Measurements from ENCODE around the gene ADGRG6.

Gene ADGRG6

GRCh38 chr6:142350309-142350708 lies 48.5 kb downstream of the ADGRG6 start:
- no peak for DNase-seq

GRCh38 chr6:142353690-142354089 lies 51.9 kb downstream of the ADGRG6 start:
- no peak for DNase-seq

- no peak for DNase-seq
Measured at GRCh38 chr6:142354650-142355049, 52.8 kb downstream of the ADGRG6 start.

GRCh38 chr6:142355520-142356174 lies 53.8 kb downstream of the ADGRG6 start:
- DNase-seq = no peak

GRCh38 chr6:142356201-142356883 lies 54.5 kb downstream of the ADGRG6 start:
- no peak for DNase-seq

GRCh38 chr6:142356884-142357225 lies 55.0 kb downstream of the ADGRG6 start:
- no peak for DNase-seq

- no peak for DNase-seq
Measured at GRCh38 chr6:142357879-142358278, 56.1 kb downstream of the ADGRG6 start.

GRCh38 chr6:142359271-142359960 lies 57.6 kb downstream of the ADGRG6 start:
- no peak for DNase-seq

- DNase-seq = no peak
Measured at GRCh38 chr6:142361345-142361744, 59.5 kb downstream of the ADGRG6 start.

GRCh38 chr6:142361779-142362750 lies 60.3 kb downstream of the ADGRG6 start:
- no peak for DNase-seq

- peak; percentile 18 to 33 for DNase-seq
Measured at GRCh38 chr6:142367061-142367460, 65.3 kb downstream of the ADGRG6 start.

GRCh38 chr6:142367501-142368018 lies 65.8 kb downstream of the ADGRG6 start:
- peak; percentile 63 to 65 for DNase-seq

GRCh38 chr6:142369266-142369665 lies 67.5 kb downstream of the ADGRG6 start:
- DNase-seq = no peak

- DNase-seq = no peak
Measured at GRCh38 chr6:142372348-142372747, 70.5 kb downstream of the ADGRG6 start.

GRCh38 chr6:142373268-142374090 lies 71.7 kb downstream of the ADGRG6 start:
- no peak for DNase-seq

GRCh38 chr6:142374091-142374770 lies 72.4 kb downstream of the ADGRG6 start:
- peak; percentile 5 to 12 for DNase-seq

GRCh38 chr6:142374965-142375733 lies 73.3 kb downstream of the ADGRG6 start:
- DNase-seq = no peak

GRCh38 chr6:142376115-142376514 lies 74.3 kb downstream of the ADGRG6 start:
- DNase-seq = no peak

- DNase-seq = no peak
Measured at GRCh38 chr6:142376800-142377496, 75.1 kb downstream of the ADGRG6 start.

GRCh38 chr6:142377497-142377848 lies 75.7 kb downstream of the ADGRG6 start:
- DNase-seq = no peak

All from NCI-H1930 (cell line).